PC-3 (cell line): ENCODE measurements around the gene MS4A7.

Experiments used
- CTCF ChIP-seq: fragments of 300-600 bp; sonication (generic); conservative IDR thresholded peaks from 2 replicates; pipeline ENCODE4 v1.5.1; 2017; ENCODE audit warnings: antibody characterized with exemption, low read depth, mild to moderate bottlenecking, low read length
- EZH2 ChIP-seq: fragments of 300-600 bp; sonication (generic); IDR thresholded peaks from one replicate; pipeline ENCODE4 v1.6.1; 2017; ENCODE audit warnings: antibody characterized with exemption, mild to moderate bottlenecking, low read length; ENCODE audit not compliant: unreplicated experiment
- EZH2phosphoT487 ChIP-seq: fragments of 300-600 bp; sonication (generic); IDR thresholded peaks from 2 replicates; pipeline ENCODE4 v1.6.1; 2018; ENCODE audit warnings: mild to moderate bottlenecking, antibody characterized with exemption, low read length, borderline replicate concordance

- TF ChIP-seq CTCF = peak; percentile 17; the same call in 1 of the 2 replicates
- no peak for TF ChIP-seq EZH2phosphoT487
- TF ChIP-seq EZH2 = no peak
Measured at GRCh38 chr11:60370252-60370810, 8.0 kb upstream of the MS4A7 start.
